Keratinocyte (primary cell): Measurements from ENCODE around the gene NOTCH1. TPM values are rescaled to one million over a fixed set of nuclear protein-coding genes. Genes with fewer than 3 reads are reported as not detected.

Experiments used
- DNase-seq: peaks from one replicate; pipeline ENCODE4 v3.0.0-alpha.2; 2011; ENCODE audit warnings: low read depth, missing footprints, low spot score
- FAIRE-seq: peaks from 2 replicates; lab custom pipeline; 2011; peaks lifted over from hg19 to GRCh38; lab: Jason Lieb, UNC
- H2AFZ ChIP-seq: 2 replicates; pipeline ENCODE4 v1.6.0; 2012; ENCODE audit warnings: low read length, control low read depth, inconsistent platforms; ENCODE audit not compliant: control insufficient read depth
- H3K27ac ChIP-seq: 2 replicates; pipeline ENCODE4 v1.5.1; 2011; ENCODE audit warnings: low read length; ENCODE audit not compliant: control insufficient read depth, insufficient read depth
- H3K27me3 ChIP-seq: 3 replicates; pipeline ENCODE4 v1.6.0; 2011; ENCODE audit warnings: low read length; ENCODE audit not compliant: control insufficient read depth, insufficient read depth; ENCODE audit errors: extremely low read depth
- H3K36me3 ChIP-seq, 2 experiments: 2 replicates in 1 of 2; 3 replicates in 1 of 2; pipeline ENCODE4 v1.5.1; 2011; ENCODE audit warnings: low read length in 2 of 2, mild to moderate bottlenecking in 1 of 2; ENCODE audit not compliant: control insufficient read depth in 2 of 2, insufficient read depth in 2 of 2; ENCODE audit errors: extremely low read depth in 1 of 2
- H3K4me1 ChIP-seq: 3 replicates; pipeline ENCODE4 v1.5.1; 2011; ENCODE audit warnings: low read length; ENCODE audit not compliant: control insufficient read depth, insufficient read depth; ENCODE audit errors: extremely low read depth
- H3K4me2 ChIP-seq: 3 replicates; pipeline ENCODE4 v1.6.0; 2011; ENCODE audit warnings: low read depth, low read length; ENCODE audit not compliant: control insufficient read depth, insufficient read depth; ENCODE audit errors: extremely low read depth
- H3K4me3 ChIP-seq, 3 experiments: fragments of 200-600 bp in 1 of 3; sonication (generic) in 1 of 3; 2 replicates in 2 of 3; 3 replicates in 1 of 3; pipeline ENCODE4 v1.5.1; 2011 to 2016; ENCODE audit warnings: low read length in 3 of 3, mild to moderate bottlenecking in 3 of 3, control low read depth in 2 of 3, inconsistent platforms in 1 of 3, low read depth in 1 of 3, mixed read lengths in 1 of 3, mixed run types in 1 of 3, moderate library complexity in 1 of 3; ENCODE audit not compliant: control insufficient read depth in 2 of 3, insufficient read depth in 2 of 3; ENCODE audit errors: extremely low read depth in 1 of 3
- H3K79me2 ChIP-seq: 2 replicates; pipeline ENCODE4 v1.6.0; 2012; ENCODE audit warnings: low read length; ENCODE audit not compliant: control insufficient read depth, insufficient read depth
- H3K9ac ChIP-seq: 3 replicates; pipeline ENCODE4 v1.6.0; 2011; ENCODE audit warnings: low read length; ENCODE audit not compliant: control insufficient read depth, insufficient read depth; ENCODE audit errors: extremely low read depth
- H3K9me1 ChIP-seq: 3 replicates; pipeline ENCODE4 v1.6.0; 2011; ENCODE audit warnings: low read length; ENCODE audit not compliant: control insufficient read depth, insufficient read depth; ENCODE audit errors: extremely low read depth
- H3K9me3 ChIP-seq: 2 replicates; pipeline ENCODE4 v1.5.1; 2012; ENCODE audit warnings: low read depth, low read length; ENCODE audit not compliant: control insufficient read depth
- H4K20me1 ChIP-seq: 3 replicates; pipeline ENCODE4 v1.6.0; 2011; ENCODE audit warnings: low read length; ENCODE audit not compliant: control insufficient read depth, insufficient read depth; ENCODE audit errors: extremely low read depth
- EZH2 ChIP-seq: IDR thresholded peaks from one replicate; pipeline ENCODE4 v1.6.1; 2012; ENCODE audit warnings: inconsistent platforms, mild to moderate bottlenecking, low read length, moderate library complexity
- dilution Hi-C: fragments of 300-500 bp; cut with MboI; formaldehyde crosslinking; loops from one replicate; pipeline ENCODE4 v1.7.0; 2020; ENCODE audit warnings: low sequenced_read_pairs; ENCODE audit not compliant: extremely low pct_ligation_motif_present
- polyA plus RNA-seq, 5 experiments: library from polyadenylated mRNA; depleted of rRNA in 3 of 5; stranded (reverse) in 3 of 5; stranded (forward) in 1 of 5; unstranded in 1 of 5; fragments of >200 nt; gene quantifications; 1 replicate in 1 of 5; 2 replicates in 3 of 5; 3 replicates in 1 of 5; pipeline versions ENCODE4 v1.2.1 to v1.2.3, GENCODE V29; 2011 to 2012; ENCODE audit warnings: missing spikeins in 2 of 5, low read depth in 1 of 5, low replicate concordance in 1 of 5
- TF ChIP-seq, protein P1 (sequence below), 3 experiments: IDR thresholded peaks in 1 of 3; conservative IDR thresholded peaks in 1 of 3; optimal IDR thresholded peaks in 1 of 3; 2 replicates in 2 of 3; 3 replicates in 1 of 3; pipeline versions ENCODE3 to v1.5.1; 2011; ENCODE audit warnings: low read length in 3 of 3, mild to moderate bottlenecking in 3 of 3, moderate library complexity in 2 of 3, control low read depth in 1 of 3, inconsistent platforms in 1 of 3; ENCODE audit not compliant: insufficient read depth in 2 of 3; ENCODE audit errors: extremely low read depth in 1 of 3

Gene NOTCH1
- polyA plus RNA-seq, 1 donor (not counting 4 experiments of a cell fraction or from before 2014, with no cell fraction given), result 6.1 TPM

GRCh38 chr9:136467766-136468165 is 78.1 kb downstream of the NOTCH1 start:
- no peak overlapping the region for H2AFZ ChIP-seq
- no peaks in the 10 kb centered on the region for H3K4me1 ChIP-seq
- no peak for TF ChIP-seq EZH2
- peaks cover 52 to 77% of the 10 kb centered on the region in 2 experiments for H3K36me3 ChIP-seq
- no peak overlapping the region for H3K4me2 ChIP-seq
- FAIRE-seq (no peak), DNase-seq (no peak)
- H4K20me1 ChIP-seq, result peaks cover 18% of the 10 kb centered on the region
- H3K79me2 ChIP-seq, result peaks cover 44% of the 10 kb centered on the region
- dilution Hi-C loops, result no loop called here
- H3K9me1 ChIP-seq, result no peaks in the 10 kb centered on the region
- H3K4me3 ChIP-seq, result no peak overlapping the region
- H3K27ac ChIP-seq, result no peak overlapping the region
- no peaks in the 10 kb centered on the region for H3K9me3 ChIP-seq
- no peaks in the 10 kb centered on the region for H3K27me3 ChIP-seq
- H3K9ac ChIP-seq, result no peak overlapping the region

- Histone ChIP-seq H3K9me3 (no peaks in the 10 kb centered on the region), H3K4me2 (no peak overlapping the region), H3K4me1 (no peaks in the 10 kb centered on the region), H3K79me2 (peaks cover 35% of the 10 kb centered on the region), H3K9ac (no peak overlapping the region), H3K4me3 (no peak overlapping the region), H4K20me1 (peaks cover 11% of the 10 kb centered on the region), H3K9me1 (no peaks in the 10 kb centered on the region), H3K36me3 (peaks cover 57 to 76% of the 10 kb centered on the region in 2 experiments), H2AFZ (no peak overlapping the region), H3K27ac (no peak overlapping the region), H3K27me3 (no peaks in the 10 kb centered on the region)
- TF ChIP-seq, protein P1, sequence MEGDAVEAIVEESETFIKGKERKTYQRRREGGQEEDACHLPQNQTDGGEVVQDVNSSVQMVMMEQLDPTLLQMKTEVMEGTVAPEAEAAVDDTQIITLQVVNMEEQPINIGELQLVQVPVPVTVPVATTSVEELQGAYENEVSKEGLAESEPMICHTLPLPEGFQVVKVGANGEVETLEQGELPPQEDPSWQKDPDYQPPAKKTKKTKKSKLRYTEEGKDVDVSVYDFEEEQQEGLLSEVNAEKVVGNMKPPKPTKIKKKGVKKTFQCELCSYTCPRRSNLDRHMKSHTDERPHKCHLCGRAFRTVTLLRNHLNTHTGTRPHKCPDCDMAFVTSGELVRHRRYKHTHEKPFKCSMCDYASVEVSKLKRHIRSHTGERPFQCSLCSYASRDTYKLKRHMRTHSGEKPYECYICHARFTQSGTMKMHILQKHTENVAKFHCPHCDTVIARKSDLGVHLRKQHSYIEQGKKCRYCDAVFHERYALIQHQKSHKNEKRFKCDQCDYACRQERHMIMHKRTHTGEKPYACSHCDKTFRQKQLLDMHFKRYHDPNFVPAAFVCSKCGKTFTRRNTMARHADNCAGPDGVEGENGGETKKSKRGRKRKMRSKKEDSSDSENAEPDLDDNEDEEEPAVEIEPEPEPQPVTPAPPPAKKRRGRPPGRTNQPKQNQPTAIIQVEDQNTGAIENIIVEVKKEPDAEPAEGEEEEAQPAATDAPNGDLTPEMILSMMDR (optimal IDR thresholded peaks at IDR 0.05 in 1 of 3, IDR thresholded peaks at IDR 0.05 in 1 of 3, conservative IDR thresholded peaks at IDR 0.05 in 1 of 3; ENCODE audit: extremely low read depth in 1 of 3, insufficient read depth in 2 of 3, low read length in 3 of 3), result no peak
- TF ChIP-seq EZH2, result no peak
- FAIRE-seq (no peak), DNase-seq (no peak)
- dilution Hi-C loops, result no loop called here
Measured at GRCh38 chr9:136466155-136466541, 79.7 kb downstream of the NOTCH1 start.
